ENCODE data around the gene ADRA1B. TPM values are rescaled to one million over a fixed set of nuclear protein-coding genes. Genes with fewer than 3 reads are reported as not detected.

Gene ADRA1B
- total RNA-seq = 1 to 10 TPM; 2.9 to 9.0 (median 5.0) TPM

DNA sequence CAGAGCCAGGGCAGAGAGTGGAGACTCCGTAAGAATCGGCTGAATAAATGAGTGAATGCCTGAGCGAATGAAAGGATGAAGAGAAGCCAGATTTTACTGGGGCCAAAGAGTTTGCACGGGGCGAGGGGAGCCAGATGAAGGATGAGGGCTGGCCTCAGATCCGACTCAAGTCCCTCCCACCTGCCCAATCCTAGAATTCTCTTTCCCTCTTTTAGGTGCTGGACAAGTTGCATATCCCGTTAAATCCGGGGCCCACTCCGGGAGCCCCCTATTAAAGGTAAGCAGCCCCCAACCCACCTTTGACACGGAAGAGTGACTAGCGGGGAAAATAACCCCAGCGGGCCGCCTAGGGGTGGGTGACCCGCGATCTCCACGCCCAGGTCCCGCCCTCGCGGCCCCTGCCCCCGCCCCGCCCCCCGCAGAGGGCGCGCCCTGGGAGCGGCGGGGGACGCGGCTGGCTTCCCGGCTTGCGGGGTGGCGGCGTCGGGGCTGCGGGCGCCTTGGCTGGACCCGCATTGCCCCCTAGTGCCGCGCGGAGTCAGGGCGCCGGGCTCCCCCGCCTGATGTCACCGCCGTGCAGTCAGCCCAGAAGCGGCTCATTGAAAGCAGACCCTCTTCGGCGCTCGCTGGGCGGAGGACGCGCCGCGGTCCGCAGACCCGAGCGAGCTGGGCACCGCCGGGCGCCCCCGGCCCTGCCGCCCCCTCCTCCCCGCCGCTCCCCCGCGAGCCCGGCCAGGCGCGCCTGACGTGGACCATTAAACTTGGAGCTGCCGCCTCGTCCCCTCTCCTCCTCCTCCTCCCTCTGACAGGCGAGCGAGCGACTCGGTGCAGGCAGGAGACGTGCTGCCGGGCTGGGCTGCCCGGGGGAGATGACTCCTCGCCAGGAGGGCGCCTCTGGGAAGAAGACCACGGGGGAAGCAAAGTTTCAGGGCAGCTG lies at the start of gene ADRA1B:
Gene ADRA1B, plus strand, starts transcription at position 579 of the 937 bp plus-strand sequence. CDS start 424 bp downstream, outside the sequence.
- no peaks in the 10 kb centered on the region for H3K36me3 ChIP-seq
- peaks cover 19% of the 10 kb centered on the region for H3K27me3 ChIP-seq
- peak within 1 kb of the TSS in 3 of 4 donors; percentile 31 to 52 (median 45) for H3K4me3 ChIP-seq
- peak; percentile 76 for DNase-seq
- H3K9me3 ChIP-seq = no peaks in the 10 kb centered on the region
- H3K4me1 ChIP-seq = peaks cover 0 to 27% (median 10%) of the 10 kb centered on the region in 4 donors
- intact Hi-C loops (cut with DNase I; ENCODE audit: low total_unique reads) (no loop called here), in situ Hi-C loops (cut with MboI; ENCODE audit: low pct_ligation_motif_present in 1 of 4, low pct_unique_long_range_greater_than_20kb in 1 of 4, low sequenced_read_pairs in 3 of 4) (loop anchor here in 1 of 4 donors (10.0 kb wide), 1 partner anchor 471 kb away; no protein-coding TSS in a partner anchor)
- 4% methylated on average over 49 of the region's 81 CpGs; no CpG with 5 or more reads in 1 of the 2 donors for WGBS, 2 donors (ENCODE audit: low coverage in 1 of 2)
- peak within 1 kb of the TSS in 3 of 4 donors; percentile 5 to 36 (median 7) for H3K27ac ChIP-seq
- TF ChIP-seq, protein P1, sequence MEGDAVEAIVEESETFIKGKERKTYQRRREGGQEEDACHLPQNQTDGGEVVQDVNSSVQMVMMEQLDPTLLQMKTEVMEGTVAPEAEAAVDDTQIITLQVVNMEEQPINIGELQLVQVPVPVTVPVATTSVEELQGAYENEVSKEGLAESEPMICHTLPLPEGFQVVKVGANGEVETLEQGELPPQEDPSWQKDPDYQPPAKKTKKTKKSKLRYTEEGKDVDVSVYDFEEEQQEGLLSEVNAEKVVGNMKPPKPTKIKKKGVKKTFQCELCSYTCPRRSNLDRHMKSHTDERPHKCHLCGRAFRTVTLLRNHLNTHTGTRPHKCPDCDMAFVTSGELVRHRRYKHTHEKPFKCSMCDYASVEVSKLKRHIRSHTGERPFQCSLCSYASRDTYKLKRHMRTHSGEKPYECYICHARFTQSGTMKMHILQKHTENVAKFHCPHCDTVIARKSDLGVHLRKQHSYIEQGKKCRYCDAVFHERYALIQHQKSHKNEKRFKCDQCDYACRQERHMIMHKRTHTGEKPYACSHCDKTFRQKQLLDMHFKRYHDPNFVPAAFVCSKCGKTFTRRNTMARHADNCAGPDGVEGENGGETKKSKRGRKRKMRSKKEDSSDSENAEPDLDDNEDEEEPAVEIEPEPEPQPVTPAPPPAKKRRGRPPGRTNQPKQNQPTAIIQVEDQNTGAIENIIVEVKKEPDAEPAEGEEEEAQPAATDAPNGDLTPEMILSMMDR (IDR thresholded peaks at IDR 0.05) = peak in 4 of 5 experiments; percentile 11 to 57 (median 45)
- TF ChIP-seq POLR2A (IDR thresholded peaks at IDR 0.05) (no peak), EP300 (IDR thresholded peaks at IDR 0.05; ENCODE audit: low read depth) (no peak)

DNA sequence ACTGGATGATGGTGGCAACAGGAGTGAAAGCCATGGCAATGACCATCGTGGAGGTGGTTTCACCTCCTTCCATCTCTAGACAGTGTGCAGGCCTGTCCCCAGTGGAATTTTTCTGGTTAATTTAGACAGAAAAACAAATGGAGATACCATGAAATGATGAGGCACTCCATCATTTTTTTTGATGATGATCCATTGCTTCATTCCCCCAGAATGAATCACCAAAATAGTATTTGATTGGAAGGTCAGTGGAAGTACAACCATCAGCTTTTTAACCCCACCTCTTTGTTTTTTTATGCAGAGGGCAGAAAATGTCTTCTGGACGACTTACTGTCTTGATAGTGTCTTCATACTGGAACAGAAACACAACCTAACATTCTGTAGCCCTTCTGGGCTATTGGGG lies 42.6 kb upstream of the ADRA1B start:
- Histone ChIP-seq H3K36me3 (no peaks in the 10 kb centered on the region), H3K27me3 (no peaks in the 10 kb centered on the region), H3K4me3 (no peak overlapping the region), H3K4me1 (peaks cover 0 to 8% (median 0%) of the 10 kb centered on the region in 4 donors), H3K9me3 (no peaks in the 10 kb centered on the region), H3K27ac (no peak overlapping the region)
- in situ Hi-C loops (cut with MboI; ENCODE audit: low pct_ligation_motif_present in 1 of 4, low pct_unique_long_range_greater_than_20kb in 1 of 4, low sequenced_read_pairs in 3 of 4) = no loop called here
- WGBS, 2 donors (ENCODE audit: low coverage in 1 of 2) = 33 to 80% methylated on average over 2 of the region's 2 CpGs
- no peak for TF ChIP-seq EP300 (IDR thresholded peaks at IDR 0.05; ENCODE audit: low read depth)
- no peak for DNase-seq
- intact Hi-C loops (cut with DNase I; ENCODE audit: low total_unique reads) = no loop called here

DNA sequence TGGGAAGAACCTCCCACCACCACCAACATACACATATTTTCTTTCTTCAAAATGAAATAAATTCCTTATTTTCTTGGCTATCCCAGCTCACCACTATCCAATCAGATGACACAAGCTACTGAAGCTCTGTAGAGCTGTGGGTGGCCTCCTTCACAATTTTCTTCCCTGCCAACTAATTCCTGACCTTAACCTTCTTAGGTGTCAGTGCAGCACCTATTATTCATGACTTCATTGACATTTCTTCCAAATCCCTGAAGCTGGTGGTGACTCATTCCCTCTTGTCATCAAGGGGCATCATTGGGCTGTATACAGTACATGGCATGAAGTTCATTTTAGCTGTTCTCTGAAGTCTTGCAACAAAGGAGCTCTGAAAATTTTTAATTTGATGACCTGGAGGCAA lies 42.0 kb upstream of the ADRA1B start:
- intact Hi-C loops (cut with DNase I; ENCODE audit: low total_unique reads) = no loop called here
- Histone ChIP-seq H3K9me3 (no peaks in the 10 kb centered on the region), H3K36me3 (no peaks in the 10 kb centered on the region), H3K4me3 (no peak overlapping the region), H3K4me1 (peaks cover 0 to 9% (median 0%) of the 10 kb centered on the region in 4 donors), H3K27me3 (no peaks in the 10 kb centered on the region), H3K27ac (no peak overlapping the region)
- in situ Hi-C loops (cut with MboI; ENCODE audit: low pct_ligation_motif_present in 1 of 4, low pct_unique_long_range_greater_than_20kb in 1 of 4, low sequenced_read_pairs in 3 of 4) = no loop called here
- no peak for TF ChIP-seq EP300 (IDR thresholded peaks at IDR 0.05; ENCODE audit: low read depth)
- TF ChIP-seq, protein P1 (IDR thresholded peaks at IDR 0.05) = no peak
- no peak for TF ChIP-seq POLR2A (IDR thresholded peaks at IDR 0.05)
- no peak for TF ChIP-seq POLR2AphosphoS5 (IDR thresholded peaks at IDR 0.05)
- no peak for DNase-seq

- Histone ChIP-seq H3K4me1 (peaks cover 0 to 12% (median 0%) of the 10 kb centered on the region in 4 donors), H3K9me3 (no peaks in the 10 kb centered on the region), H3K4me3 (no peak overlapping the region), H3K27ac (peak overlapping the region in 1 of 4 donors; percentile 67), H3K27me3 (no peaks in the 10 kb centered on the region), H3K36me3 (no peaks in the 10 kb centered on the region)
- 69 to 83% methylated on average over 7 to 8 of the region's 8 CpGs for WGBS, 2 donors (ENCODE audit: low coverage in 1 of 2)
- TF ChIP-seq EP300 (IDR thresholded peaks at IDR 0.05; ENCODE audit: low read depth) (no peak), POLR2AphosphoS5 (IDR thresholded peaks at IDR 0.05) (no peak)
- TF ChIP-seq, protein P1 (IDR thresholded peaks at IDR 0.05) = no peak
- in situ Hi-C loops (cut with MboI; ENCODE audit: low pct_ligation_motif_present in 1 of 4, low pct_unique_long_range_greater_than_20kb in 1 of 4, low sequenced_read_pairs in 3 of 4) (no loop called here), intact Hi-C loops (cut with DNase I; ENCODE audit: low total_unique reads) (no loop called here)
- DNase-seq = no peak
Observed at GRCh38 chr5:159877016-159877415, 39.3 kb upstream of the ADRA1B start.

All from transverse colon (tissue), 4 donors.